Inflammatory macrophage (primary cell): ENCODE results near the gene BRIP1.

ENCODE experiments used
- DNase-seq, 2 donors: peaks; one replicate each; pipeline ENCODE4 v3.0.0-alpha.2; 2020 to 2022

Gene BRIP1

DNA sequence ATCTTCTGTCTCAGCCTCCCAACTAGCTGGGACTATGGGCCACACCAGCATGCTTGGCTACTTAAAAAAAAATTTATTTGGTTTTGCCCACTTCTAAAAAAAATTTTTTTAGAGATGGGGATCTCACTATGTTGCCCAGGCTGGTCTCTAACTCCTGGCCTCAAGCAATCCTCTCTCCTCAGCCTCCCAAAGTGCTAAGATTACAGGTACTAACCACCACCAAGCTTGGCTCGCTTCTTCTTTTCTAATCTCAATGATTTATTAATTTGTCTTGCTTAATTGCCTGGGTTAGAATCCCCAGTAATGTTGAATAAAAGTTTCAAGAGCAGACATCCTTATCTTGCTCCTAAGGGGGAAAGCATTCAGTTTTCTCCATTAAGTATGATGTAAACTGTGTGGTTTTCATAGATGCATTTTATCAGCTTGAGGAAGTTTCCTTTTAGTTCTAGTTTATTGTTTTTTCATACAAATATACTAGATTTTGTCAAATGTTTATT lies 206.6 kb downstream of the BRIP1 start:
- no peak for DNase-seq

DNA sequence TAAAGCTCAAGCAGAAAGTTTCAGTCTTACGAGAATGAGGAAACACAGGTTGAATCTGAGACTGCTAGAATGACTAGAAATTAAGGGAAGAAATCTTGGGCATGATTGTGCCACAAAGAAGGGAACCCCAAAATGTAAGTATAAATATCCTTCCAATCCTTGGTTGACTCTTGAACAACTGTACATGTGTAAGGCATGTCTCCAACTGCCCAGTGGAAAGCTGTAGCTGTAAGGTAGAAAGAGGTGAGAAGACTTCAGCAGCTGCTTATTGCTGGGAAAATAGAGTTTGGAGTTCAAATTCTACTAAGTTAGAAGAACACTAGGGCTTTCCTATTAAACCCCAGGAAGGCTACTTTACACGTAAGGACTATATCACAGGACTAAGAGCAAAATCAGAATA lies 212.6 kb downstream of the BRIP1 start:
- DNase-seq, result no peak

DNA sequence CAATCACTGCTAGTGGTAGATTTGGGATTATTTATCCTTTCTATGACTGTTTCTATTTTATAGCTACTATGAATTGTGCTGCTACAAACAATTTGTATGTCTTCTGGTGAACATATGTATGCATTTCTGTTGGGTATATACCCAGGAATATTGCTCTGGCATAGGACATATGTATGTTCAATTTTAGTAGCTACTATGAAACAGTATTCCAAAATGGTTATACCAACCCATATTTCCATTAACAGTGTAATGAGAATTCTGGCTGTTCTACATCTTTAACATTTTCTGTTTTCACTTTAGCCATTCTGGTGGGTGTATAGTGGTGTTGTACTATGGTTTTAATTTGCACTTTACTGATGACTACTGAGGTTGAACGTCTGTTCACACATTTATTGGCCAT lies 214.7 kb downstream of the BRIP1 start:
- no peak for DNase-seq

DNA sequence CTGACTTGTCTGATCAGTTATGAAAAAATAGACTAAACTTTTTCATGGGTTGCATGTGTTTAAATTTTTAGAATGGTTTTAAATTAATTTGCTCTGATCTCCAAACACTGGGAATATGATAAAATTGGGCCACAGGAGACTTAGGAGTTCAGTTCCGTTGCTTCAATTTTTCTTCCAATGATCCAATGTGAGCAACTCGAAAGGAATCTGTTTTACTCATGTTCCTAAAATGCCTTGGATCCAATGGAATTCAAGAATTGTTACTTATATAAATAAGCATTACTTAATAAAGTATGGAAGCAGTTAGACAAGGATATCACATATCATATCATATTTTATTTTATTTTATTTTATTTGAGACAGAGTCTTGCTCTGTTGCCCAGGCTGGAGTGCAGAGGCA lies 216.3 kb downstream of the BRIP1 start:
- DNase-seq, result no peak

DNA sequence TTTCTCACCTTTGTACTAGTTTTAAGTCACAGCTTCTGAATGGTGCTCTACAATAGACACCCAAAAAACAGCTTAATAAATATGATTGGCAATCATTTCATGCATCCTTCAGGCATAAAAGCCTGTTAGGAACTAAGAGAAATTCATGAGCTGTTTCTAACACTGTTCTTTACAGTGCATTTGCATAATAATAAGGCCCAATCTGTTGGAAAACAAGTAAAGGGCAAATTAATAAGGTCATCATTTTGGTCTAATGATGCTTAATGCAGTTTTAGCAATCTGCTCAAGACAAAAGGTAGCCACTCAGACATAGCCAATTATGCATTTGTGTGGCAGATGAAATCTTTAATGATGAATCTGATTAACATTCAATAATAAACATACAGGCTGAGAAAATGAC lies 216.8 kb downstream of the BRIP1 start:
- DNase-seq, result no peak

DNA sequence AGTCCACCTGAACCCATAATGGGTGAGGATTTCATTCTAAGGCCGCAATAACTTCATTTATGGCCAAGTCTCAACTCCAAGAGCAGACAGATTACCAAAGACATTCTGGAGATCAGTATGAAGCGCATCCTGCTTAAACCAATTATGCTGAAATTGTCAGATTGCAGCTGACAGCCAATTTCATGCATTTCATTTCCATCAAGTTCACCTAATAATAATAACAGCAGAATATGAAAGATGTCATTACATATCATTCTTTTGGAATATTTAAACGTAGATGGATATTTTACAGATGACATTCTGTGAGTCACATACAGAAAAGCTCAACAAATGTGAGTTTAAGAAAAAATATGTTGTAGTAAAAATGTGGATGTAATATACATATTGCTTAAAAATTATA lies 217.4 kb downstream of the BRIP1 start:
- no peak for DNase-seq

DNA sequence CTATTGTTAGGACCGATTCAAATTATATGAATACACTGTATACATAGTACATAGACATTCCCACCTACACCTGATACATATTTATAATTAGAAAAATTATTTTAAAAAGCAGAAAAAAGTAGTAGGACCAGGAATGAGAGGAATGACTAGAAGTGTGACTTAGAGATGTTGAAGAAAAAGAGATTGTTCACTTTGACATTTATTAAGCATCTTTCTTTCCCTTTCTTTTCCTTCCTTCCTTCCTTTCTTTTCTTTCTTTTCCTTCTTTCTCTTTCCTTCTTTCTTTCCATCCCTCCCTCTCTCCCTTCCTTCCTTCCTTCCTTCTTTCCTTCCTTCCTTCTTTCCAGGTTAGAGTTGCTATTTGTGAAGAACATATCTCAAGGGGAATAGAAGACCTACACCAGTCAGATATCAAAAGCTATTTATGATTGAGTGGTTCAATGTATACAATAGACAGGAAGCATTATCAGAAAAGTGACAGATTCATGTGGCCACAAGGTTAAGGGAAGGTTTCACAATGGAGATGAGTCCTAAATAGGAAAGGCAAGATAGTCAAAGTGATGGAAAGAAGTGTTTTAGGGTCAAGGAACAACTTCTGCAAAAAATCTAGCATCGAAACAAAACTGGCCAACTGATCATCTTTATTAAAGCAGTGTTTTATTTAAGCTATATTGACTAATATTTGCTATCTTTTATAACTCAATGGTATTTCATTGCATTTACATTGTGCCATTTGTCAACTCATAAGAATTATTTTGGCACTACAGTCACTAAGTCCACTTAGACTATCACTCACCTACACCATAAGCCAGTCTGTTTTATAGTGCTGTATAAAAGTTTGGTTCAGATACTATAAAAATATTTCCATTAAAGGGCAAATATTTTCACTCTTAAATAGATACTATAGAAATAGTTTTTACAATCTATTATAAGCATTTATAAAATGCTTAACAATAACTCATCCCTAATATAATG lies 218.2 kb downstream of the BRIP1 start:
- no peak for DNase-seq

DNA sequence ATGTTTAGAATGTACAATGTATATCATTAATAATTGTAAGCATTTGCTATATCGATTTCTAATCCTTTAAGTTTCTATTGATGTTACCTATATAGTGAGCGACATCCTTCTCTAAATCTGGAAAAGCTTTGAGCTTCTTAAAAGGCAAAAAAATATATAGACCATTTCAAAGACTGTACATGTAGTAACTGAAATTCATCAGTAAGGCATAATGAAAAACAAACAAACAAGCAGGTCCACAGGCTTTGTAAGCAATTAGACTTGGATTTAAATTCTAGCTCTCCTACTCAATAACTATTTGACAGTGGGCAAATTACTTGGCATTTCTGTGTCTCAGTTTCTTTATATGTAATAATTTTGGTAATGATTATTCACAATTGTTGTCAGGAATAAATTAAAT lies 220.6 kb downstream of the BRIP1 start:
- no peak for DNase-seq

DNA sequence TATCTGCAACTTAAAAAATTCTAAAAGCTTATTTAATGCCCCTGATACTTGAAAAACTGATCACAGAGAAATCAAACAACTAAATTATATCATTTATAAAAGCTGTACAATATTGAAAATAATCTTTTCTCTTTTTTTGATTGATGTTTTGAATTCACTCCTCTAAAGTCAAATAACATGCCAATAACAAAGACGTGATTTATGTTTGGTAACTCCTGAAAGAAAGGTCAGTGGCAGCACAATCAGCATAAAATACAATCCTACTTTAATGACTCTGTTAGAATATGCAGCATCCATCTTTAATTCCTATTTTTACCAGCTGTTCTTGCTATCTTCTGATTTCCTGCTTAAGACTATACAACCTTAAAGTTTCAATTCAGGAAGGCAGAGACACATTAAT lies 221.6 kb downstream of the BRIP1 start:
- no peak for DNase-seq

DNA sequence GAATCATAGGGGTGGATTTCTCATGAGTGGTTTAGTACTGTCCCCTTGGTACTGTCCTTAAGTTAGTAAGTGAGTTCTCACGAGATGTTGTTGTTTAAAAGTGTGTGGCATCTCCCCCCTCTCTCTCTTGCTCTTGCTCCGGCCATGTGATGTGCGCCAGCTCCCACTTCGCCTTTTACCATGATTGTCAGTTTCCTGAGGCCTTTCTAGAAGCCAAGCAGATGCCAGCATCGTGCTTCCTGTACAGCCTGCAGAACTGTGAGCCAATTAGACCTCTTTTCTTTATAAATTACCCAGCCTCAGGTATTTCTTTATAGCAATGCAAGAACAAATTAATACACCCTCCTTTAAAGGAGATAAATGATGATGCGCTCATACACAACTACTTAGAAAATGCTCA lies 222.2 kb downstream of the BRIP1 start:
- DNase-seq, result no peak

DNA sequence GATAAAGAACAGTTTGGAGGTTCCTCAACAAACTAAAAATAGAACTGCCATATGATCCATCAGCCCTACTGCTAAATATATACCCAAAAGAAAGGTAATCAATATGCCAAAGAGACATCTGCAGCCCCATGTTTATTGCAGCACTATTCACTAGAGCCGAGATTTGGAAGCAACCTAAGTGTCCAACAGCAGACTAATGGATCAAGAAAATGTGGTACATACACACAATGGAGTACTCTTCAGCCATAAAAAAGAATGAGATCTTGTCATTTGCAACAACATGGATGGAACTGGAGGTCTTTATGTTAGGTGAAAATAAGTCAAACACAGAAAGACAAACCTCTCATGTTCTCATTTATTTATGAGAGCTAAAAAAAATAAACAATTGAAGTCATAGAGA lies 223.5 kb downstream of the BRIP1 start:
- no peak for DNase-seq

DNA sequence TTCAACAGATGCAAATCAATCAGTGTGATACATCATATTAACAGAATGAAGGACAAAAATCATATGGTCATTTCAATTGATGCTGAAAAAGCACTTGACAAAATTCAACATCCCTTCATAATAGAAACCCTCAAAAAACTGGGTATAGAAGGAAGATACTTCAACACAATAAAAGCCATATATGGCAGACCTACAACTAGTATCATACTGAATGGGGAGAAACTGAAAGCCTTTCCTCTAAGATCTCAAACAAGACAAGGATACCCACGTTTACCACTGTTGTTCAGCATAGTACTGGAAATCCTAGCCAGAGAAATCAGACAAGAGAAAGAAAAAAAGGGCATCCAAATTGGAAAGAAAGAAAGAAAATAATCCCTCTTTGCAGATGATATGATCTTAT lies 225.2 kb downstream of the BRIP1 start:
- DNase-seq, result no peak

DNA sequence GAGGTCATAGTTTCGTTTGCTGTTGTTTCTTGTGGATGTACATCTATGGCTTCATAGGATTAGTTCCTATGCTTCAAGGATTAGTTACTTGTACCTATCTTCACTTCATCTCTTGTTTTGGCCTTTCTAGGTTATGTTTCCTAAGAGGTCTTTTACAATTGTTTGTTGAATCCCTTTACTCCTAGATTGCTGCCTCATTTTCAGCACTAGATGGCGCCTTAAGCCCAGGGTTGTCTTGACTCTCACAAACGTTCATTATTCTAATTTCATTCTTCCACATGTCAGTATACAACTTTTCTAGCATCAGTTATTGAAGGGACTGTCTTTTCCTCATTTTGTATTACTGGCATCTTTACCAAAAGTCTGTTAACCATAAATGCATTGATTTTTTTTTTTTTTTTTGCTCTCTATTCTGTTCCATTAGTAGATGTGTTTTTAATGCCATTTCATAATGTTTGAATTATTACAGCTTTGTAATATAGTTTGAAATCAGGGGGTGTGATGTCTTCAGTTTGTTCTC lies 227.4 kb downstream of the BRIP1 start:
- DNase-seq, result peak; percentile 67 to 68

DNA sequence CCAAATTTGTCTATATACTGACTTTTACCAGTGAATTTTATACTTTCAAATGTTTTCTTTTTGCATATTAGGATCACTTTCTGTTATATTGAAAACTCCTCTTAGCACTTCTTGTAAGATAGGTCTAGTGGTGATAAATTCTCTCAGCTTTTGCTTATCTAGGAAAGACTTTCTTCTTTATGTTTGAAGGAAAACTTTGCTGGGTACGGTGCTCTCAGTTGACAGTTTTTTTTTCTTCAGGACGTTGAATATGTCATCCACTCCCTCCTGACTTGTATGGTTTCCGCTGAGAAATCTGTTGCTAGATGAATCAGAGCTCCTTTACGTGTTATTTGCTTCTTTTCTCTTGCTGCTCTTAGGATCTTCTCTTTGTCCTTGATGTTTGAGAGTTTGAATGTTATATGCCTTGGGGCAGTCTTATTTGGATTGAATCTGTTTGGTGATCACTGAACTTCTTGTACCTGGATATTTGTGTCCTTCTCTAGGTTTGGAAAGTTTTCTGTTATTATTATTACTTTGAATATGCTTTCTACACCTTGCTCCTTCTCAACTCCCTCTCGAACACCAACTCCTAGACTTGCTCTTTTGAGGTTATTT lies 228.3 kb downstream of the BRIP1 start:
- DNase-seq, result no peak

DNA sequence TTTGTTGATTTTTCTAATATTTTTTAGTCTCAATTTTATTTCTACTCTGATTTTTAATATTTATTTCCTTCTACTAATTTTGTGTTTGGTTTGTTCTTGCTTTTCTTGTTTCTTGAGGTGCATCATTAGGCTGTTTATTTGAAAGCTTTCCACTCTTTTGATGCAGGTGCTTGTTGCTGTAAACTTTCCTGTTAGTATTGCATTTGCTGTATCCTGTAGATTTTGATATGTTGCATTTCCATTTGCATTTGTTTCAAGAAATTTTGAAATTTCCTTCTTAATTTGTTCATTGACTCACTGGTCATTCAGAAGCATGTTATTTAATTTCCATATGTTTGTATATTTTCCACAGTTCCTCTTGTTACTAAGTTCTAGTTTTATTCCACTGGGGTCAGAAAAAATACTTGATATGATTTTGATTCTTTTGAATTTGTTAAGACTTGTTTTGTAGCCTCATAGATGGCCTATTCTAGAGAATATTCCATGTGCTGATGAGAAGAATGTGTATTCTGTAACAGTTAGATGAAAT lies 229.3 kb downstream of the BRIP1 start:
- no peak for DNase-seq

DNA sequence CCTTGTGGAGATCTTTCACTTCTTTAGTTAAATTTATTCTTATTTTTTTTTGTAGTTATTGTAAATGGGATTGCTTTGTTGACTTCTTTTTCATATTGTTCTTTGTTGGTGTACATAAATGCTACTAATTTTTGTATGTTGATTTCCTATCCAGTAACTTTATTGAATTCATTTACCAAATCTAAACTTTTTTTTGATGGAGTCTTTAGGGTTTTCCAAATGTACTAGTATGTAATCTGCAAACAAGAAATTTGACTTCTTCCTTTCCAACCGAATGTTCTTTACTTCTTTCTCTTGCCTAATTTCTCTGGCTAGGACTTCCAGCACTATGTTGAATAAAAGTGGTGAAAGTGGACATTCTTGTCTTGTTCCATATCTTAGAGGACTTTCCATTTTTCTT lies 230.5 kb downstream of the BRIP1 start:
- no peak for DNase-seq

DNA sequence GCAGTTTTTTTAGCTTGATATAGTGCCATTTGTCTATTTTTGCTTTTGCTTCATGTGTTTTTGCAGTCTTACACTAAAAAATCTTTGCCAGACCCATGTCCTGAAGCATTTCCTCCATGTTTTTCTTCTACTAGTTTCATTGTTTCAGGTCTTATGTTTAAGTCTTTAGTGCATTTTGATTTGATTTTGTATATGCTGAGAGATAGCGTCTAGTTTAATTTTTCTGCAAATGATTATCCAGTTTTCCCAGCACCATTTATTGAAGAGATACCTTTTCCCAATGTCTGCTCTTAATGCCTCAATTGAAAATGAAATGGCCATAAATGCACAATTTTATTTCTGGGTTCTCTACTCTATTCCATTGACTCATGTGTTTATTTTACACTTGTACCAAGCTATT lies 231.5 kb downstream of the BRIP1 start:
- DNase-seq, result no peak
